ENCODE data around the gene EEFSEC.

GRCh38 chr3:128438488-128439072 is 285.3 kb downstream of the EEFSEC start:
- peak; percentile 74 for TF ChIP-seq CTCF (IDR thresholded peaks at IDR 0.05)
- TF ChIP-seq ZFX (IDR thresholded peaks at IDR 0.05; ENCODE audit: borderline replicate concordance), result no peak
